ENCODE data around the gene PRPS1.
"Not testable (repeated sequence)": the region's sequence is repeated elsewhere in the genome, so short reads cannot be mapped to it uniquely, and the experiment has no call there.

The PRPS1 gene

DNA sequence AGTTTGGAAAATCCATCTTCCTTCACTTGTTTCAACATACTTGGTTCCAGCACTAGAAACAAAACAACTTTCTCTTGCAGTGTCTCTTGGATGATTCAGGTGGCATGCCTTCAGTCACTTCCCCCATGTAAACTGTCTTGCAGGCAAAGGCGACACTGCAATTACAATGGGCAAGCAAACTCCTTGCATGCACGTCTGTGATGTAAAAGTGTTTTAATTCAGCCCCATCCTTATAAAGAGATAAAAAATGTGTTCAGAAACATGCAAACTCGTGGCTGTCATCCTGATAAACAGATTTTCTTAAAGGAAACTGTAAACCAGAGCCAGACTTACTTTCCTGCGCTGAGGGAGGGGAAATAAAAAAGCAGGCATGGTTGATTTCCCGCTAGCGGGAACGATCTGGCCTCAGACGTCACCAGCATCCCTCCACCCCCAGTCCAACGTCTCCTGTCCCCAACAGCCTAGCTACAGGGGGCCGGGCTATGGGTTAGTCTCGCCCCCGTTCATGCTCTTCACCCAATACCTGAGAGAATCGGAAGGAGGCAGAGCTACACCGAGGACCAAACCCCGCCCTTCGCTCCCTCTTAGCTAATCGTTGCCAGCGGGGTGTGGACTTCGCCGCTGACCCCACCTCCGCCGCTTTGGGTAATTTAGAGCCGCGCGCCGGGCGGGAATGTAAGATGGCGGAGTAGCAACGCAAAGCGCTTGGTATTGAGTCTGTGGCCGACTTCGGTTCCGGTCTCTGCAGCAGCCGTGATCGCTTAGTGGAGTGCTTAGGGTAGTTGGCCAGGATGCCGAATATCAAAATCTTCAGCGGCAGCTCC, at the start of gene PRPS1:
PRPS1 (plus strand) TSS at position 673 of the 824 bp plus-strand sequence; CDS start at position 792, 119 bp downstream.
- in situ Hi-C loops (cut with MboI; ENCODE audit: low sequenced_read_pairs): no loop called here

DNA sequence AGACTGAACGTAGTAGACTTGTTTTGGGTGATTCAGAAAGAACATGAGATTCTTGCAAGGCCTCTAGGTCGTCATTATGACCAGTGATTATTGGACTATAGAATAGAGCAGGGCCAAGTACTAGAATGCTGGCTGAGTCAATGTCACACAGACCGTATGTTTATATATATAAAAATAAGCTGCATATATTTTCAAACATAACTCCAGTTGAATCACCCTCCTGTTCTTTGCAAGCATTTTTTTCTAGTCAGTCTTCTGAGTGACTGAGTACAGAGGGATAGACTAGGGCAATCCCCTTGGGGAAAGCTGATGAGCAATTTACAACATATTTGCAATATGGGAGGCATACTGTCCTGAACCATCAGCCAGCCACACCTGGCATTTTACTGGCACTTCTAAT, 48.4 kb upstream of the PRPS1 start:
- in situ Hi-C loops (cut with MboI; ENCODE audit: low sequenced_read_pairs): no loop called here

DNA sequence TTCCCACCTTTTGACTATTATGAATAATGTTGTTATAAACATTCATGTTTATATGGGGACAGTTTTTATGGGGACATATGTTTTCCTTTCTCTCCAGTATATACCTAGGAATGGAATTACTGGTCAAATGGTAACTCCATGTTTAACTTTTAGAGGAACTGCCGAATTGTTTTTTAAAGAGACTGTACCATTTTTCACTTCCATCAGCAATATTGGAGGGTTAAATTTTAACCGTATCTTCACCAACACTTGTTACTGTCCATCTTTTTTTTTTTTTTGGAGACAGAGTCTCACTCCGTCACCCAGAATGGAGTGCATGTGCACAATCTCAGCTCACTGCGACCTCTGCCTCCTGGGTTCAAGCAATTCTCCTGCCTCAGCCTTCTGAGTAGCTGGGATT, 46.4 kb upstream of the PRPS1 start:
- in situ Hi-C loops (cut with MboI; ENCODE audit: low sequenced_read_pairs): no loop called here

DNA sequence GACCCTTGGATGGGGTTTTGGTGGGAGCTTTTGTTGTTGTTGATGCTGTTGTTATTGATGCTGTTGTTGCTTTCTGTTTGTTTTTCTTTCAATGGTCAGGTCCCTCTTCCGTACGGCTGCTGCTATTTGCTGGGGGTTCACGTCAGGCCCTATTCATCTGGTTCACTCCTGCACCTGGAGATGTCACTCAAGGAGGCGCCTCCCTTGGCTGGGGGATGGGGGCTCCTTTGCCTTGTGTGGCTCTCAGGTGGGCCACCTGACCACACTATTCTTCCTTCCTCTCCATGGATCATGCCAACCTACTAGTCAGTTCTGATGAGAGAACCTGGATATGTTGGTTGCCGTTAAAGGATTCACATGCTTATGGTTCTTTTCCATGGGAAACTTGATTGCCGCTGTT, 39.1 kb upstream of the PRPS1 start:
- in situ Hi-C loops (cut with MboI; ENCODE audit: low sequenced_read_pairs): no loop called here

DNA sequence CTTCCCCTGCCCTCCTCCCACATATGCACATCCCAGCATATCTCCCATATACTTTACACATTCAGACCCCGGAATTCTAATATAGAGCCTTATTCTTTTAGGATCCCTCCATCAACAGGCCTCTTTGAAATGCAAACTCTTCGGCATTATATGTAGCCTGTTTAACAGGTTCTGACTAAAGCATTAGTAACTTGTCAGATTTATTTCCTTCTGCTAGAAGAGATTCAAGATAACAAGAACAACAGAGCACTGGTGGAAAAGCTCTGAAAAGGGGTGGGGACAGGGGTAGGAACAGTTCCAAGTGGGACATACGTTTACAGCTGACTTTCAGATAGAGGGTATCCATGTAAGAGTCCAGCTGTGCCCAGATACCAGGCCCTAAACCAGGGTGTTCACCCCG, 31.7 kb upstream of the PRPS1 start:
- in situ Hi-C loops (cut with MboI; ENCODE audit: low sequenced_read_pairs): no loop called here

DNA sequence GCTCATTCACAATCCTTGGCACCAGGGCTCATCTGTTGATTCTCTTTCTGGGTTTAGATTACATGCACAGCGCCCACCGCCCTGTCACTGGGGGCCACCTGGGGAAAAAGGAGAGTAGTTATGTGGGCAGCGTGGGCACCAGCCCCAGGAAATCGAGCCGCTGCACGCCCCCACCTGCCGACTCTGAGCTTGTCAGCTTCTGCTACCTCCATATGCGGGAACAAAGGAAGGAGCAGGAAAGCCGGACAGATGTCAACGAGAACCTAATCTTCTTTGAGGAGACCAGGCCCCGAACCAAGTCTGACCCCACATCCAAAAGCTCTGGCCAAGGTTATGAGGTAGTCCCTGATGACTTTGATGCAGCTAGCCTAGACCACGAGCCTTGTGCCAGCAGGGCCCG, 31.0 kb upstream of the PRPS1 start:
- in situ Hi-C loops (cut with MboI; ENCODE audit: low sequenced_read_pairs): no loop called here

DNA sequence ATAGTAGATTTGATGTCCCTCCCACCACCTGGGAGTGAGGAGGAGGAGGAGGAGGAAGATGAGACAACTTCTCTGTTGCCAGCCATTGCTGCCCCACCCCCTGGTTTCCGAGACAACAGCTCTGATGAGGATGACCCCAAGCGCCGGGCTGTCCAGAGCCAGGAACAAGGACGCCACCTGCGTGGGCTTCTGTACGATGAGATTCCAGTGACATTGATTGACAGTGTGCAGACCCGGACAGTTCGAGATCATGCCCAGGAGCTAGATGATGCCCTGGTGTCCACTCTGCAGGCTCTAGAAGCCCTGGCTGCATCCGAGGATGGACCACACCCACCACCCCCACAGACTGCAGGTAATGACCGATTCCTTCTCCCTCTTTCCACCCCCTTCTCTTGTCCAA, 30.5 kb upstream of the PRPS1 start:
- in situ Hi-C loops (cut with MboI; ENCODE audit: low sequenced_read_pairs): no loop called here

DNA sequence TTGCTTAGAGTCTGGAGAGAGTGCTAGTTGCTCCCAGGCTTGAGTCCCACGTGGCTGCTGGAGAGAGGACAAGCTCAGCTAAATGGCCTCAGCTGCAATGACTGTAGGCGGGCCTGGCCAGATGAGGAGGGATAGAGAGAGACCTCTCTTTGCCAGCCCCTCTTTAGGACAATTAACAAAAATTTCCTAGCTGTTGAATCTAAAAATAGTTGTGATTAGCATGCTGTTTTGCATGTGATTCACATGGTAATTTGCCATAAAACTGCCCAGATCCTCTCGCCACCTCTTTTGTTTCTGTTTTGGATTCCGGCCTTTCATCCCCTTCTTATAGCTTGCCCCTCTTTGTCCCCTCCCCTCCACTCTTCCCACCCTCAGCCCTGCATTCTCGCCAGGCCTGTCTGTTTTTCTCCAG, 28.9 kb upstream of the PRPS1 start:
- in situ Hi-C loops (cut with MboI; ENCODE audit: low sequenced_read_pairs): no loop called here

DNA sequence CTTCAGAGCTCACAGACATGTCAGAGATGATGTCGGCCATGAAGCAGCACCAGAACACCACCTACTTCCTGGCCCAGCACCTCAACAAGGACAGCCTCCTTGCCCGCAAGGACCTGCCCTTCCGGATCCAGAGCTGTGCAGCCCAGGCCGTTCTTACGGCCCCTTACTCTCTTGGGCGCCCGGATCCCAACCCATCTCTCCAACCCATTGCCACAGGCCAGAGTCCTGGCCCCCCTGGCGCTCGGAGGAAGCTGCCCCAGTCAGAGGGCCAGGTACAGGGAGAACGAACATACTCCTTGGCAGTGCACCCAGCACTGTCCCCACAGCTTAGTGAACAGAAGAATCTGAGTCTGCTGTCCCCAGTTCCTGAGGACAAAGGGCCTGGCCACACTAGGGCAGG, 27.9 kb upstream of the PRPS1 start:
- in situ Hi-C loops (cut with MboI; ENCODE audit: low sequenced_read_pairs): no loop called here

DNA sequence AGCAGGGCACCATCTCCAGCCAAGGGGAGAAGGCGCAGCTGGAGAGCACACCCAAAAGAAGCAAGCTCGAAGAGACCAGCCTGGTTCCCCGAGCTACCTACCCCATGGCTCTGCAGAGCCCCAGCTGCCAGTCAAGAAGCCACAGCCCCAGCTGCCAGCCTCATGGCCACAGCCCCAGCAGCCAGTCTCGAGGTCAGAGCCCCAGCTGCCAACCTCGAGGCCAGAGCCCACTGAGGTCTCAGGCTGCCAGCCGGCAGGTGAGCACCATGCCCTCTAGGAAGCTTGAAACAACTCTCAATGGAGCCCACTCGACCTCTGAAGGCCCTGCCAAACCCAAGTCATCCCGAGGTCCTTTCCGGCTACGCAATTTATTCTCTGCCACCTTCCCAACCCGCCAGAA, 27.0 kb upstream of the PRPS1 start:
- in situ Hi-C loops (cut with MboI; ENCODE audit: low sequenced_read_pairs): no loop called here

DNA sequence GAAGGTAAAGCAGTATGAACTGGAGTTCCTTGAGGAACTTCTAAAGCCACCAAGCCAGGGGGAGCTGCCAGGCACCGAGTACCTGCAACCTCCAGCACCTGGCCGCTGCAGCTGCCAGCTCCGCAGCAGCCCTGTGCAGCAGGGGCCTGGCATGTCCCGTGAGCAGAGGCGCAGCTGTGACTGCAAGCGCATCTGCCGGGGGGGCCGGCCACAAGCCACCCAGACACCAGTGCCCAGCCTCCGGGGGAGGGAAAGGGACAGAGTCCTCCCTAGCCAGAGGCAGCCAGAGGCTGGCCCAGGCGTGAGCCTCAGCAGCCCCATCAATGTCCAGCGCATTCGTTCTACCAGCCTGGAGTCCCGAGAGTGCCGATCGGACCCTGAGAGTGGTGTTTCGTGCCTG, 26.6 kb upstream of the PRPS1 start:
- in situ Hi-C loops (cut with MboI; ENCODE audit: low sequenced_read_pairs): no loop called here

DNA sequence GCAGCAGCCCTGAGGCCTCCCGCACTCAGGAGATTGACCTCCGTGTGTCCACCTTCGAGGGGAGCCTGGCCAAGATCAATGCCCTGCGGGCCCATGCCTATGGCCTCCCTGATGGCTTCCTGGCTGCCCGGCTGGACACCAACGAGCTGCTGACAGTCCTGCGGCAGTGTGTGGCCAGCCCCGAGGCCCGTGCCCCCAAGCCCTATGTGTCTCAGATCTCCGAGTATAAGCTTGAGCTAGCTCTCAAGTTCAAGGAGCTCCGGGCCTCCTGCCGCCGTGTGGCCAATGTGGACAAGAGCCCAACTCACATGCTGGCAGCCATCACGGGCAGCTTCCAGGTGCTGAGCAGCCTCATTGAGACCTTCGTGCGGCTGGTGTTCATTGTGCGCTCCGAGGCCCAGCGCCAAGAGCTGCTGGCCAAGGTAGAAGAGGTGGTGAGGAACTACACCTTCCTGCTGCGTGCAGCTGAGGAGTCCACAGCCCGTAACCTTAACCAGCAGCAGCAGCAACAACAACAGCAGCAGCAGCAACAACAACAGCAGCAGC, 25.5 kb upstream of the PRPS1 start:
- in situ Hi-C loops (cut with MboI; ENCODE audit: low sequenced_read_pairs): no loop called here

DNA sequence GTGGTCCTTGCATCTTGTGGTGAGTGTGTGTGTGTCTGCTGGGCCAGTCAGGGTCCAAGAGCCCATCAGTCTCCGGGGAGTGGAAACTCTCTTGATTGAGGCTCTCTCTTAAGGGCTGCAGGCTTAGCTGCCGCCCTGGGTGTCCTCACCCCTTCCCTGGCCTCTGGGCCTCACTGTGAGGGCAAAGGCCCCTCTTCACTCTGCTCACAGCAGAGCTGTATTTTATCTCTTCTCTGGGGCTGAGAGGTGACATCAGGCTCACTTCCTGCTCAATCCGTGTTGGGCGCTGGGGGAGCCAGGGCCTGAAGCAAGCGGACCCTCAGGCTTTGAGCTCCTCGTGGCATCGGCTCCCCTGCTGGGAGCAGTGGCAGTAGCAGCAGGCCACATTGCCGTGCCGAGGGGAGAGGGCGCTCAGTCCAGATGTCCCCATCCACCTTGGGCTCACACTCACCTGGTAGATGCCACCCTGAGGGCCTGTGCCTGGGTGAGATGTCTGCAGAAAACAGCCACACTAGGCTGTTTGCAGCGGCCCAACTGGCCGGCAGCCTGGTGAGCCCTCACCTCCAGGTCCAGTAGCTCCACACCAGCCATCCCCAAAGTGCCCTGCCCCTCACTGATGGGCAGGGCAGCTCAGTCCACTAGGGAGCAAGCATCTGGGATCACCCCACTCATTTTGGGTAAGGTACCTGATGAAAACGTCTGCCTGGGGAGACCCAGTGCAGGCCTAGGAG, 24.7 kb upstream of the PRPS1 start:
- in situ Hi-C loops (cut with MboI; ENCODE audit: low sequenced_read_pairs): no loop called here

DNA sequence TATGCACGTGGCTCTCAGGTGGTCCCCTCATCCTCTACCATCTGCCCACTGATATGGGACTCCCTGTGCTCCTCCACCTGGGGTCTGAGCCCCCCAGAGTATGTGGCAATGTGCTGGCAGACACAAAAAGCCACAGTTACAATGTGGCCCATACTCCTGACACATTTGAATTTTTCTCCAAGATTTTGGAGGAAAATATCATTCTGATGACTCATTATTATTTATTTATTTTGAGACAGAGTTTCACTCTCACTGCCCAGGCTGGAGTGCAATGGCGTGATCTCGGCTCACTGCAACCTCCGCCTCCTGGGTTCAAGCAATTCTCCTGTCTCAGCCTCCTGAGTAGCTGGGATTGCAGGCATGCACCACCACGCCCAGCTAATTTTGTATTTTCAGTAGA, 19.2 kb upstream of the PRPS1 start:
- in situ Hi-C loops (cut with MboI; ENCODE audit: low sequenced_read_pairs): not testable (repeated sequence)

DNA sequence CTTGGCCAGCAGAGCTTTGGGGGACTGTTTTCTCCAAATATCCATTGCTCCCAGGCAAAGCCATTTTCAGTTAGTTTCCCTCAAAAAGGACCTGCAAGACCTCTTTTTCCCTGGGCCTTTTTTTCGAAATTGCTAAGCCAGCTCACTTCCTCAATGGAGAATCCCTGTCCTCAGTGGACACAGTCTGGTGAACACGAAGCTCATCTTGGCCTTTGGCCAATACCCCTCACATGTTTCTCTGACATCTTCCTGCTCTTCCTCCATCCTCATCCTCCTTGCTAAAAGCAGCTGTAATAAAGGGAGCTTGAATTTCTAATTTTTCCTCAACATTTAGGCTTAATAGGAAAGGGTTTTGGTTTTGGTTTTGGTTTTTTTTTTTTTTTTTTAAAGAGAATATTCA, 17.6 kb upstream of the PRPS1 start:
- in situ Hi-C loops (cut with MboI; ENCODE audit: low sequenced_read_pairs): no loop called here

DNA sequence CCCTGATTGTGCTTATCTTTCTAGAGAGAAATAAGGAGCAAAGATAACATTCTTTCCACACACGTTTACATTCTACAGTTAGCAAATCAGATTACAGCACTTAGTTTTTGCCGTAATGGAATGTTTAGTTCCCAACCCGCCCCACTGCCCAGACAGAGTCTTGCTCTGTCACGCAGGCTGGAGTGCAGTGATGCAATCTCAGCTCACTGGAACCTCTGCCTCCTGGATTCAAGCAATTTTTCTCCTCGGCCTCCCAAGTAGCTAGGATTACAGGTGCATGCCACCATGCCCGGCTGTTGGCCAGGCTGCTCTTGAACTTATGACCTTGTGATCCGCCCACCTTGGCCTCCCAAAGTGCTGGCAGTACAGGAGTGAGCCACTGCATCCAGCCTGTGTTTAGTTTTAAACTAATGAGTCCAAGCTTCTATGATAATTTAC, 8.4 kb upstream of the PRPS1 start:
- in situ Hi-C loops (cut with MboI; ENCODE audit: low sequenced_read_pairs): no loop called here

DNA sequence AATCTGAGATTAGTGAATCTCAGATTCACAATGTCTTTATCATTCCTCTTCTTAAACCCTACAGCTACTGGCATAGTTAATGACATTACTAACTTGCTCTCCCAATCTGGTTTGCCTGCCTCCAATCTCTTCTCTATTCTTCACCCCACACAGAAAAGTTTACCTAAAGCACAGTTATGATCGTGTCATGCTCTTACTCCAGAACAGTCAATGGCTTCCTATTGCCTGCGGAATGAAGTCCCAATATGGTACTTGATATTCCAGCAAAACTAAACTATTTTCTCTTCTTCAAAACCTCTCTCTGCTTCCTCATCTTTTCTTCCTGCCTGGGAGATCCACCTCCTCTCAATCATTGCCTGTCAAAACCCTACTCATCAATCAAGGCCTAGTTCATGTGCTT, 3.4 kb upstream of the PRPS1 start:
- in situ Hi-C loops (cut with MboI; ENCODE audit: low sequenced_read_pairs): no loop called here

DNA sequence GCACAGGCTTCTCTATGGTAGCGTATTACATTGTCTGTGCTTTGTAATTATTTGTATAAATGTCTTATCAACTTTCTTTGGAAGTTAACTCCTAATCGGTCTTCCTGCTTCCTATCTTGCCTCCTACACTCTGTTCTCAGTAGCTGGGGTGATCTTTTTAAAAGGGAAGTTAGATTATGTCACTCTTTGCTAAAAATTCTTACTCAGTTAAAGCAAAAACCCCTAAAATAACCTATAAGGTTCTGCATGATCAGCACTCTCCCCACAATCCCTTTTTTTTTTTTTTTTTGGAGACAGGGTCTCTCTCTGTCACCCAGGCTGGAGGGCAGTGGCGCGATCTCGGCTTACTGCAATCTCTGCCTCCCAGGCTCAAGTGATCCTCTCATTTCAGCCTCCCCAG, 2.6 kb upstream of the PRPS1 start:
- in situ Hi-C loops (cut with MboI; ENCODE audit: low sequenced_read_pairs): no loop called here

DNA sequence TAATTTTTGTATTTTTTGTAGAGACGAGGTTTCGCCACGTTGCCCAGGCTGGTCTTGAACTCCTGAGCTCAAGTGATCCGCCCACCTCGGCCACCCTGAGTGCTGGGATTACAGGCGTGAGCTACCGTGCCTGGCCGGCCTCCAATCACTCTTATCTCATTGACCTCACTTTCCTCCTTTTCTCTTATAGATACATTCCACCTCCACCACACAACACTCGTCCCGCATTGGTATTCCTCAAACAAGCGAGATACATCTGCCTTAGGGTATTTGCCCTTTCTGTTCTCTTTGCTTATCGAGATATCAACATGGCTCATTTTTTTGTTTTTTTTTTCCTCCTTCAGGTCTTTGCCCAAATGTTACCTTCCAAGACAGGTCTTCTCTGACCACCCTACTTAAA, 1.8 kb upstream of the PRPS1 start:
- in situ Hi-C loops (cut with MboI; ENCODE audit: low sequenced_read_pairs): no loop called here

DNA sequence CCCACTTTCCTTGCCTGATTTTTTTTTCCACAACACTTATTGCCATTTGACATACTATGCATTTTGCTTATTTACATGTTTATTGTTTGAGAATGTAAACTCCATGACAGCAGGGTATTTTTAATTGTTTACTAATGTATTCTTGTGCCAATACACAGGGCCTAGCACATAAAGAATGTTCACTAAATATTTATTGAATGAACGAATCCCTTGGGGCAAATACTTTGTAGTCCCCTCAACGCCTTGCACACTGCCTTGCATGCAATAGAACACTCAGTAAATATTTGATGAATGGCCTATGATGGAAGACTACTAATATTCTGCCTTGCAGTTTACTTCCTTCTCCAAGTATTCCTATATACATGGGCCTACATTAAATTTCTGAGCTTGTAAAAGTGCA, 1.4 kb upstream of the PRPS1 start:
- in situ Hi-C loops (cut with MboI; ENCODE audit: low sequenced_read_pairs): no loop called here

DNA sequence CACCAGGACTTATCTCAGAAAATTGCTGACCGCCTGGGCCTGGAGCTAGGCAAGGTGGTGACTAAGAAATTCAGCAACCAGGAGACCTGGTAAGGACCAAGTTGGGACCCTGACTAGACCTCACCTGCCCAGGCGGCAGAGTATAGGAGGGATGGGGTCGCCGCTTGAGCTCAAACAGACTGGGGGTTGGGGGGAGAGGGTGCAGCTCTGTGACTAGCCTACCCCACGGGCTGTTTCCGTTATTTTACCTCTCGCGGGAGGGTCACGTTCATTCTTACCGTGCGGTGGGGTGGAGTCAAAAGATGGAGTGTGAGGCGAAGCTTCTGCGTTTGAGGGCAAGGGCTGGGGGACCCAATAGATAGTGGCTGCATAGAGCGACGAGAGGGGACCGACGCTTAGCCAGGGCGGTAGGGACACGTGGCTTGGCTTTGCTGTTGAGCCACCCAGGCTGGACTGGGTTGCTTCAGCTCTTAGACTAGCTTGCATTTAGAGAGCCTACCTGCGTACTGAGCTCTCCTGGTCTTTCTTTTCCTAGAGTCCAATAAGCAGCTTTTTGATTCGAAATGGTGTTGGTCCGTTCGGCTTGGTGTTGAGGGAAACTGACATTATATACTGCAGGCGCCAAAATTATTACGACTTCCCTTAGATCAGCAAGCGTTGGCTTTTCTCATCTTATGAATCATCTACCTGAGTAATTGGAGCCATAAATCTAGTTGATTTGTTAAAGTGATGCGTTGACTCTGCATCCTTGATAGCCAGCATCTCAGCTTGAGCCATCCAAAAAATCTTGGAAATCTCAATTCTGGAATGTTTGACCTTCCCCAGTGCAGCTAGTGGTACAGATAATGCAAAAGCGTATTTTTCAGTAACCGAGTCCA, 591 bp downstream of the PRPS1 start:
- in situ Hi-C loops (cut with MboI; ENCODE audit: low sequenced_read_pairs): no loop called here

All from hTERT RPE-1 (cell line).